ENCODE results near the gene AFMID.

Gene AFMID

GRCh38 chr17:78159575-78160158 is 27.5 kb upstream of the AFMID start:
- no peak overlapping the region for H3K14ac ChIP-seq (ENCODE audit: low read length)
- no peak overlapping the region for H3K27ac ChIP-seq (replicated peaks; ENCODE audit: low read length)
- H3K4me1 ChIP-seq (ENCODE audit: control insufficient read depth in 2 of 2, insufficient read depth in 1 of 2, low read depth in 1 of 2, low read length in 2 of 2), result no peaks in the 10 kb centered on the region
- no peak overlapping the region for H2BK15ac ChIP-seq (ENCODE audit: low read length)
- no peak overlapping the region for H3K18ac ChIP-seq (ENCODE audit: low read length)
- H3K79me1 ChIP-seq (ENCODE audit: low read depth, low read length), result no peaks in the 10 kb centered on the region
- no peak overlapping the region for H2AK5ac ChIP-seq (ENCODE audit: low read depth, low read length)
- peaks cover 0 to 10% (median 0%) of the 10 kb centered on the region in 3 experiments for H3K27me3 ChIP-seq (ENCODE audit: control insufficient read depth in 3 of 3, insufficient read depth in 3 of 3, low read depth in 1 of 3, low read length in 3 of 3)
- no peak overlapping the region for H2BK120ac ChIP-seq (ENCODE audit: low read depth, low read length)
- no peaks in the 10 kb centered on the region for H3K9me3 ChIP-seq (replicated peaks in 1 of 2; ENCODE audit: control insufficient read depth in 2 of 2, insufficient read depth in 1 of 2, low read depth in 1 of 2, low read length in 2 of 2)
- no CpG with 5 or more reads among the region's 10 CpGs for WGBS, 2 donors (ENCODE audit: extremely low coverage in 2 of 2, insufficient read length in 2 of 2, insufficient replicate concordance in 1 of 2)
- DNase-seq (ENCODE audit: low spot score), result no peak
- no peak overlapping the region for H3K23ac ChIP-seq (ENCODE audit: low read depth, low read length, poor library complexity)
- H3K9ac ChIP-seq (ENCODE audit: low read depth, low read length, poor library complexity), result no peak overlapping the region
- no peak overlapping the region for H4K8ac ChIP-seq (ENCODE audit: low read depth, low read length)
- no peak overlapping the region for H2AFZ ChIP-seq (ENCODE audit: low read length)
- H2BK5ac ChIP-seq (ENCODE audit: low read length), result no peak overlapping the region
- H3K4me3 ChIP-seq (ENCODE audit: low read length in 2 of 2), result no peak overlapping the region
- no peaks in the 10 kb centered on the region for H3K36me3 ChIP-seq (replicated peaks in 1 of 2; ENCODE audit: control insufficient read depth in 2 of 2, insufficient read depth in 2 of 2, low read length in 2 of 2)
- no peak overlapping the region for H3K4ac ChIP-seq (ENCODE audit: low read length)
- H2BK12ac ChIP-seq (ENCODE audit: low read length), result no peak overlapping the region
- H4K91ac ChIP-seq (ENCODE audit: low read depth, low read length, poor library complexity), result no peak overlapping the region
- H3K4me2 ChIP-seq (ENCODE audit: insufficient read depth, low read length, poor library complexity, severe bottlenecking), result no peak overlapping the region

GRCh38 chr17:78163881-78164747 is 23.0 kb upstream of the AFMID start:
- Histone ChIP-seq H3K4me3 (ENCODE audit: low read length in 2 of 2) (no peak overlapping the region), H3K4me1 (ENCODE audit: control insufficient read depth in 2 of 2, insufficient read depth in 1 of 2, low read depth in 1 of 2, low read length in 2 of 2) (peaks cover 0 to 3% of the 10 kb centered on the region in 2 donors), H3K9me3 (replicated peaks in 1 of 2; ENCODE audit: control insufficient read depth in 2 of 2, insufficient read depth in 1 of 2, low read depth in 1 of 2, low read length in 2 of 2) (no peaks in the 10 kb centered on the region), H3K27ac (replicated peaks; ENCODE audit: low read length) (no peak overlapping the region), H3K23ac (ENCODE audit: low read depth, low read length, poor library complexity) (peak overlapping the region; percentile 22), H3K14ac (ENCODE audit: low read length) (peak overlapping the region; percentile 3), H2AFZ (ENCODE audit: low read length) (no peak overlapping the region), H3K4ac (ENCODE audit: low read length) (no peak overlapping the region), H2BK15ac (ENCODE audit: low read length) (peak overlapping the region; percentile 43), H2AK5ac (ENCODE audit: low read depth, low read length) (peak overlapping the region; percentile 13), H3K18ac (ENCODE audit: low read length) (peak overlapping the region; percentile 20), H2BK5ac (ENCODE audit: low read length) (no peak overlapping the region), H2BK12ac (ENCODE audit: low read length) (no peak overlapping the region), H2BK120ac (ENCODE audit: low read depth, low read length) (no peak overlapping the region), H4K91ac (ENCODE audit: low read depth, low read length, poor library complexity) (no peak overlapping the region), H3K79me1 (ENCODE audit: low read depth, low read length) (peaks cover 1% of the 10 kb centered on the region), H3K27me3 (ENCODE audit: control insufficient read depth in 3 of 3, insufficient read depth in 3 of 3, low read depth in 1 of 3, low read length in 3 of 3) (peaks cover 0 to 14% (median 0%) of the 10 kb centered on the region in 3 experiments), H3K9ac (ENCODE audit: low read depth, low read length, poor library complexity) (peak overlapping the region; percentile 64), H4K8ac (ENCODE audit: low read depth, low read length) (no peak overlapping the region), H3K4me2 (ENCODE audit: insufficient read depth, low read length, poor library complexity, severe bottlenecking) (no peak overlapping the region), H3K36me3 (replicated peaks in 1 of 2; ENCODE audit: control insufficient read depth in 2 of 2, insufficient read depth in 2 of 2, low read length in 2 of 2) (no peaks in the 10 kb centered on the region)
- DNase-seq (ENCODE audit: low spot score), result no peak
- no CpG with 5 or more reads among the region's 22 CpGs for WGBS, 2 donors (ENCODE audit: extremely low coverage in 2 of 2, insufficient read length in 2 of 2, insufficient replicate concordance in 1 of 2)

GRCh38 chr17:78164748-78165607 is 22.2 kb upstream of the AFMID start:
- H2AFZ ChIP-seq (ENCODE audit: low read length), result no peak overlapping the region
- no peak overlapping the region for H2BK120ac ChIP-seq (ENCODE audit: low read depth, low read length)
- H2BK15ac ChIP-seq (ENCODE audit: low read length), result peak overlapping the region; percentile 43
- H3K23ac ChIP-seq (ENCODE audit: low read depth, low read length, poor library complexity), result peak overlapping the region; percentile 22
- H3K27ac ChIP-seq (replicated peaks; ENCODE audit: low read length), result no peak overlapping the region
- H3K4me3 ChIP-seq (ENCODE audit: low read length in 2 of 2), result no peak overlapping the region
- peaks cover 0 to 3% of the 10 kb centered on the region in 2 donors for H3K9me3 ChIP-seq (replicated peaks in 1 of 2; ENCODE audit: control insufficient read depth in 2 of 2, insufficient read depth in 1 of 2, low read depth in 1 of 2, low read length in 2 of 2)
- H3K27me3 ChIP-seq (ENCODE audit: control insufficient read depth in 3 of 3, insufficient read depth in 3 of 3, low read depth in 1 of 3, low read length in 3 of 3), result peaks cover 0 to 14% (median 0%) of the 10 kb centered on the region in 3 experiments
- peak overlapping the region; percentile 64 for H3K9ac ChIP-seq (ENCODE audit: low read depth, low read length, poor library complexity)
- peak overlapping the region; percentile 3 for H3K14ac ChIP-seq (ENCODE audit: low read length)
- H2AK5ac ChIP-seq (ENCODE audit: low read depth, low read length), result peak overlapping the region; percentile 13
- H3K4ac ChIP-seq (ENCODE audit: low read length), result no peak overlapping the region
- no peak overlapping the region for H3K4me2 ChIP-seq (ENCODE audit: insufficient read depth, low read length, poor library complexity, severe bottlenecking)
- no peaks in the 10 kb centered on the region for H3K36me3 ChIP-seq (replicated peaks in 1 of 2; ENCODE audit: control insufficient read depth in 2 of 2, insufficient read depth in 2 of 2, low read length in 2 of 2)
- no peak for DNase-seq (ENCODE audit: low spot score)
- H2BK12ac ChIP-seq (ENCODE audit: low read length), result no peak overlapping the region
- peaks cover 2 to 10% of the 10 kb centered on the region in 2 donors for H3K4me1 ChIP-seq (ENCODE audit: control insufficient read depth in 2 of 2, insufficient read depth in 1 of 2, low read depth in 1 of 2, low read length in 2 of 2)
- whole genome bisulfite sequencing, 2 donors (ENCODE audit: extremely low coverage in 2 of 2, insufficient read length in 2 of 2, insufficient replicate concordance in 1 of 2), result no CpG with 5 or more reads among the region's 16 CpGs
- no peak overlapping the region for H4K91ac ChIP-seq (ENCODE audit: low read depth, low read length, poor library complexity)
- no peak overlapping the region for H4K8ac ChIP-seq (ENCODE audit: low read depth, low read length)
- peak overlapping the region; percentile 20 for H3K18ac ChIP-seq (ENCODE audit: low read length)
- H3K79me1 ChIP-seq (ENCODE audit: low read depth, low read length), result peaks cover 1% of the 10 kb centered on the region
- H2BK5ac ChIP-seq (ENCODE audit: low read length), result no peak overlapping the region

Measured in neuronal stem cell (in vitro differentiated cells).